ENCODE measurements around the gene PPM1B. TPM values are rescaled to one million over a fixed set of nuclear protein-coding genes. Genes with fewer than 3 reads are reported as not detected.

Gene PPM1B
- total and polyA plus RNA-seq, 2 of the 4 experiments (the other 2 are of a cell fraction) = 13.4 to 14.7 TPM

GRCh38 chr2:44142306-44142705 lies 26.4 kb upstream of the PPM1B start:
- Histone ChIP-seq H4K91ac (ENCODE audit: insufficient read depth, low read depth, low read length) (no peak overlapping the region), H2BK15ac (ENCODE audit: low read depth, low read length) (no peak overlapping the region), H3K27me3 (ENCODE audit: control insufficient read depth, insufficient read depth, low read length) (no peaks in the 10 kb centered on the region), H3K79me1 (ENCODE audit: low read depth in 1 of 2, low read length in 2 of 2) (no peaks in the 10 kb centered on the region), H3K36me3 (ENCODE audit: control insufficient read depth, insufficient read depth, low read length) (no peaks in the 10 kb centered on the region), H3K4me1 (ENCODE audit: control insufficient read depth, insufficient read depth, low read length) (no peaks in the 10 kb centered on the region; the same call in 1 of the 2 replicates), H4K8ac (ENCODE audit: low read depth in 2 of 2, low read length in 2 of 2) (no peak overlapping the region), H4K5ac (ENCODE audit: low read depth, low read length) (no peak overlapping the region), H4K20me1 (ENCODE audit: insufficient read depth, low read length) (no peaks in the 10 kb centered on the region), H2AFZ (replicated peaks; ENCODE audit: low read length, poor library complexity) (no peak overlapping the region), H3K9ac (ENCODE audit: low read depth, low read length) (no peak overlapping the region), H3K56ac (ENCODE audit: extremely low read depth, insufficient read depth, low read length) (no peak overlapping the region), H2AK5ac (ENCODE audit: low read depth, low read length) (no peak overlapping the region), H3K9me1 (ENCODE audit: insufficient read depth, low read length) (no peaks in the 10 kb centered on the region), H3K14ac (replicated peaks; ENCODE audit: low read depth, low read length) (no peak overlapping the region), H3K23ac (ENCODE audit: low read depth, low read length) (no peak overlapping the region), H2BK5ac (ENCODE audit: low read depth, low read length, poor library complexity, severe bottlenecking) (no peak overlapping the region), H3K27ac (ENCODE audit: insufficient read depth, low read length) (no peak overlapping the region), H2AK9ac (replicated peaks; ENCODE audit: low read depth, low read length, poor library complexity) (no peak overlapping the region), H3K4me2 (ENCODE audit: low read depth, low read length) (no peak overlapping the region), H2BK20ac (ENCODE audit: low read depth, low read length) (no peak overlapping the region), H3K4me3 (ENCODE audit: insufficient read depth, low read depth, low read length) (no peak overlapping the region), H2BK120ac (ENCODE audit: low read depth, low read length) (no peak overlapping the region), H3K18ac (ENCODE audit: low read depth, low read length) (no peak overlapping the region), H3K9me3 (ENCODE audit: control insufficient read depth, insufficient read depth, low read length) (no peaks in the 10 kb centered on the region), H3K4ac (ENCODE audit: low read depth, low read length) (no peak overlapping the region)
- ChIA-PET POLR2A (ENCODE audit: unreplicated experiment) (no interaction called here), CTCF (no interaction called here)
- in situ Hi-C loops (cut with MboI; ENCODE audit: low sequenced_read_pairs) = no loop called here
- DNase-seq (no peak), ATAC-seq (ENCODE audit: low read depth) (no peak)
- no CpG with 5 or more reads among the region's 1 CpG for WGBS, 2 experiments (ENCODE audit: extremely low coverage in 2 of 2, insufficient read length in 1 of 2)
- intact Hi-C loops (cut with micrococcal nuclease) = no loop called here
- no TSS peak for BruUV-seq (replicated peaks)
- TF ChIP-seq RAD21 (IDR thresholded peaks at IDR 0.05; ENCODE audit: low read length) = no peak
- TF ChIP-seq MAFK (IDR thresholded peaks at IDR 0.05; ENCODE audit: low read depth, low read length) = no peak
- no peak for TF ChIP-seq CEBPB (IDR thresholded peaks at IDR 0.05; ENCODE audit: low read depth, low read length)
- TF ChIP-seq RFX5 (IDR thresholded peaks at IDR 0.05; ENCODE audit: low read depth, low read length) = no peak
- TF ChIP-seq USF2 (IDR thresholded peaks at IDR 0.05; ENCODE audit: low read depth, low read length) = no peak
- no peak for TF ChIP-seq SMC3 (IDR thresholded peaks at IDR 0.05; ENCODE audit: low read depth, low read length)
- no peak for TF ChIP-seq CTCF (conservative IDR thresholded peaks at IDR 0.05; ENCODE audit: low read depth, low read length)
- dilution Hi-C loops (cut with HindIII; ENCODE audit: low sequenced_read_pairs, unreplicated experiment) = no loop called here

Measured in IMR-90 (cell line).